Stomach (tissue), 4 donors: Measurements from ENCODE around the gene PTAR1.

Experiments used
- POLR2A ChIP-seq, 4 donors: fragments of 450-650 bp; IDR thresholded peaks; one replicate each; pipeline ENCODE4 v1.6.1; 2016; ENCODE audit warnings: antibody characterized with exemption in 4 of 4, control low read depth in 2 of 4, mild to moderate bottlenecking in 1 of 4, moderate library complexity in 1 of 4
- TF ChIP-seq, protein P1 (sequence below), 7 experiments: fragments of 450-650 bp in 4 of 7; fragments of 200-600 bp in 3 of 7; sonication (generic) in 3 of 7; IDR thresholded peaks; one replicate each; pipeline ENCODE4 v1.5.1; 2016 to 2019; ENCODE audit warnings: antibody characterized with exemption in 7 of 7, control low read depth in 2 of 7, mild to moderate bottlenecking in 1 of 7

DNA sequence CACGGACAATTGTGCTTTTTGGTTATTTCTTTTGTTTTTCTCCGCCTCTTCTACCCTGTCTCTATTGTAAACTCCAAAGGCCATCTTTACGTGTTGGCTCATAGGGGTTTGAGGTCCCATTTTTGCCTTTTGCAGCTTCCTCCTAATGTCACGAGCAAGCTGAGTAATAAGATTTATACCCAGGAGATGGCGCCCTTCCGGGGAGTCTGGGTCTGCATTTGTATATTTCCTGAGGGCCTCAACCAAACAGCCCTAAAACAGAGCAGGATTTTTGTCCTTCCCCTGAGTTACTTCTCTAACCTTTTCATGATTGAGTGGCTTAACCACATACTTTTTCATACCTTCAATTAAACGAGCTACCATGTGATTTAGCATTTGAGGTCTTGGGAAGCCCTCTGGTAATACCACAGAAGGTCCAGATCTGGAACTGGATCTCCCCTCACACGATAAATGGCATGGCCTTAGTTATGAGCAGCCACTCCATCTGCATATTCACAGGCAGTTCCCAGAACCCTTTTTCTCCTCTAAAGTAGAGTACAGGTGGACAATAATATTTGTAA is 49.6 kb upstream of the PTAR1 start:
- TF ChIP-seq, protein P1, sequence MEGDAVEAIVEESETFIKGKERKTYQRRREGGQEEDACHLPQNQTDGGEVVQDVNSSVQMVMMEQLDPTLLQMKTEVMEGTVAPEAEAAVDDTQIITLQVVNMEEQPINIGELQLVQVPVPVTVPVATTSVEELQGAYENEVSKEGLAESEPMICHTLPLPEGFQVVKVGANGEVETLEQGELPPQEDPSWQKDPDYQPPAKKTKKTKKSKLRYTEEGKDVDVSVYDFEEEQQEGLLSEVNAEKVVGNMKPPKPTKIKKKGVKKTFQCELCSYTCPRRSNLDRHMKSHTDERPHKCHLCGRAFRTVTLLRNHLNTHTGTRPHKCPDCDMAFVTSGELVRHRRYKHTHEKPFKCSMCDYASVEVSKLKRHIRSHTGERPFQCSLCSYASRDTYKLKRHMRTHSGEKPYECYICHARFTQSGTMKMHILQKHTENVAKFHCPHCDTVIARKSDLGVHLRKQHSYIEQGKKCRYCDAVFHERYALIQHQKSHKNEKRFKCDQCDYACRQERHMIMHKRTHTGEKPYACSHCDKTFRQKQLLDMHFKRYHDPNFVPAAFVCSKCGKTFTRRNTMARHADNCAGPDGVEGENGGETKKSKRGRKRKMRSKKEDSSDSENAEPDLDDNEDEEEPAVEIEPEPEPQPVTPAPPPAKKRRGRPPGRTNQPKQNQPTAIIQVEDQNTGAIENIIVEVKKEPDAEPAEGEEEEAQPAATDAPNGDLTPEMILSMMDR (IDR thresholded peaks at IDR 0.05): no peak
- TF ChIP-seq POLR2A (IDR thresholded peaks at IDR 0.05): no peak
